VCaP (cell line): Measurements from ENCODE around the gene ARL5B.

Experiments used
- H3K27ac ChIP-seq: fragments of 450-650 bp; 2 replicates; pipeline ENCODE4 v1.5.1; 2017
- CTCF ChIP-seq: fragments of 450-650 bp; conservative IDR thresholded peaks from 2 replicates; pipeline ENCODE4 v1.5.1; 2017; ENCODE audit warnings: mild to moderate bottlenecking, moderate library complexity

Gene ARL5B

DNA sequence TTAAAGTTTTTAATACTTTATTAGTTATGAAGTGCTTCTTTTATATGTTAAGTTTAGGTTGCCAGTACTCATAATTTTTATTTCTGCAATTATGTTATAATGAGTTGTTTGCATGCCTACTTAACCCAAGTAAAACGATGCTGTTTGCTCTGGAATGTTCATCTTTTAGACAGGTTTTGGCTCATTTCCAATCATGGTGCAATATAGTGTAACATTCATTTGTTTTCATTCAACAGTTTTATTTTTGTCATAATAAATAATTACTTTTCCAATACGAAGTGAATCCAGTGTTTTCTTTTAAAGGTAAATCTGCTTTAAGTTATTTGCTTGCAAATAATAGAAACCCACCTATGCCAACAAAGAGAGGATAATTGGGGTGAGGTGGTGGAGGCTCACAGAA, 22.1 kb downstream of the ARL5B start:
- no peak overlapping the region for H3K27ac ChIP-seq
- no peak for TF ChIP-seq CTCF

- no peak for TF ChIP-seq CTCF
- H3K27ac ChIP-seq: no peak overlapping the region
Observed at GRCh38 chr10:18681971-18682411, 22.8 kb downstream of the ARL5B start.

- no peak overlapping the region for H3K27ac ChIP-seq
- no peak for TF ChIP-seq CTCF
Observed at GRCh38 chr10:18683427-18683826, 24.2 kb downstream of the ARL5B start.

DNA sequence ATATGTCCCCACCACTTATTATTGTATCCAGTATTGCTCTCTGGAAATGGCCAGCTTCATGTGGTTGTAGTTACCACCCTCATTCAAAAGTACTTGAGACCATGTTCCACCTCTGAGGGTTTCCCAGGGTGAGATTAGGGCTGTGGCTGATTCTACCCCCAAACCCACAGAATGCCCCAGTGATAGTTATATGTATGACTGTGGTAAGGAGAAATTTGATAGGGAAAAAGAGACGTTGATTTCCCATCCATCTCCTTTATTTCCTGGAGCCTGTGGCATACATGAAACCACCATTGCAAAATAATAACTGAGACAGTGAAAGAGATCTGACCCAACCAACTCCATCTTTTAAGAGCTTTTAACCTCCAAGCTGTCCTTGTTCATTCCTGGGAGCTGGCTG, 25.2 kb downstream of the ARL5B start:
- no peak for TF ChIP-seq CTCF
- H3K27ac ChIP-seq: no peak overlapping the region

DNA sequence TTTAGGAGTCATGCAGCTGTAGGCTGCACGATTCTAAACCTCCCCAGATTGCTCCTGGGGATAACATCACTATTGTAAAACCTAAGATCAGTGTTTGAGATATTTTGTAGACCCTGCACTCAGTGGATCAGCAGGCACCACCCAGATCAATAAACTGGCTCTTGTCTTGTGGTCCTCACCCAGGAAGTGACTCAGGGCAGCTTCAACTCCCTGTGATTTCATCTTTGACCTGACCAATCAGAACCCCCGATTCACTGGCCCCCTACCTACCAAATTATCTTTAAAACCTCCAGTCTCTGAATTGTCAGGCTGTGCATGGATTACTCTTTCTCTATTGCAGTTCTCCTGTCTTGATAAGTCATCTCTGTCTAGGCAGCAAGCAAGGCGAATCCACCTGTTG, 25.7 kb downstream of the ARL5B start:
- no peak for TF ChIP-seq CTCF
- H3K27ac ChIP-seq: no peak overlapping the region

- no peak for TF ChIP-seq CTCF
- H3K27ac ChIP-seq: no peak overlapping the region
Observed at GRCh38 chr10:18685555-18685954, 26.3 kb downstream of the ARL5B start.

DNA sequence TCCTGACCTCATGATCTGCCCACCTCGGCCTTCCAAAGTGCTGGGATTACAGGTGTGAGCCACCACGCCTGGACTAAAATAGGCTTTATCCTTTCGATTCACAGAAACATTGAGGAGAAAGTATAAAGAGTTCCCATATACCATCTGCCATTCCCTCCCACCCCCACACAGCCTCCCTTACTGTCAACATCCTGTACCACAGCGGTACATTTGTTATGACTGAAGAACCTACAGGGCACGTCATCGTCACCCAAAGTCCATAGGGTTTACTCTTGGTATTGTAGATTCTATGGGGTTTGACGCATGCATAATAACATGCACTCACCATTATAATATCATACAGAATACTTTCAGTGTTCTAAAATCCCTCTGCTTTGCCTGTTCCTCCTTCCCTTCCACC, 28.0 kb downstream of the ARL5B start:
- TF ChIP-seq CTCF: no peak
- no peak overlapping the region for H3K27ac ChIP-seq

DNA sequence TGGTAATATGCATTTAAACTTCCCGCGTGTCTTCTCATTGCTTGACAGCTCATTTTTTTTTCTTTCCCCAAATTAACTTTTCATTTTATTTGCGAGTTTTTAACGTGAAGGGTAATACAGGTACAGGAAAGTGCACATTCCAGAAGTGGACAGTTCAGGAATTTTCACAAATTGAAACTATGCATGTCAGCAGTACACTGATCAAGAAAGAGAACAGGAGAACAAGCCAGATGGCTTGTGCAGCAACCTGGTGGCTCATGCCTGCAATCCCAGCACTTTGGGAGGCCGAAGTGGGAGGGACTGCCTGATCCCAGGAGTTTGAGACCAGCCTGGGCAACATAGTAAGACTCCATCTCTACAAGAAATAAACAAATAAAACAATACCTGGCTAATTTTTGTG, 28.5 kb downstream of the ARL5B start:
- H3K27ac ChIP-seq: no peak overlapping the region
- no peak for TF ChIP-seq CTCF
